ENCODE results near the gene TNRC6A. TPM values are rescaled to one million over a fixed set of nuclear protein-coding genes. Genes with fewer than 3 reads are reported as not detected.
A peak's percentile ranks its signal among the peaks of the same experiment; 100 is the strongest.

The TNRC6A gene
- total and polyA plus RNA-seq, 2 of the 13 experiments (the other 11 are each of a cell fraction or from before 2014, with no cell fraction given): 30.9 to 43.6 TPM

- TF ChIP-seq FOXK1 (CRISPR knock-in tag; IDR thresholded peaks at IDR 0.05; ENCODE audit: borderline replicate concordance, low read depth) (0 out of 2 replicates have a peak, but pooled peaks have one; percentile 27), ZNF558 (CRISPR knock-in tag; IDR thresholded peaks at IDR 0.05; ENCODE audit: borderline replicate concordance) (no peak), GLI4 (CRISPR knock-in tag; IDR thresholded peaks at IDR 0.05; ENCODE audit: borderline replicate concordance) (no peak), HNF4A (CRISPR knock-in tag; IDR thresholded peaks at IDR 0.05) (peak; percentile 85), ZNF644 (CRISPR knock-in tag; IDR thresholded peaks at IDR 0.05; ENCODE audit: low read depth) (peak; percentile 81), ZNF703 (CRISPR knock-in tag; IDR thresholded peaks at IDR 0.05; ENCODE audit: borderline replicate concordance) (no peak), RXRB (CRISPR knock-in tag; IDR thresholded peaks at IDR 0.05; ENCODE audit: borderline replicate concordance) (peak; percentile 75; the same call in 1 of the 2 replicates), CBX5 (CRISPR knock-in tag; IDR thresholded peaks at IDR 0.05; ENCODE audit: borderline replicate concordance) (no peak; the same call in 1 of the 2 replicates), DR1 (CRISPR knock-in tag; IDR thresholded peaks at IDR 0.05) (no peak), HBP1 (CRISPR knock-in tag; IDR thresholded peaks at IDR 0.05; ENCODE audit: low read depth) (peak; percentile 66; the same call in 1 of the 2 replicates), TFAP4 (IDR thresholded peaks at IDR 0.05; ENCODE audit: borderline replicate concordance, low read depth) (no peak), ZNF318 (CRISPR knock-in tag; IDR thresholded peaks at IDR 0.05) (no peak), DMAP1 (CRISPR knock-in tag; IDR thresholded peaks at IDR 0.05) (no peak), ZNF180 (CRISPR knock-in tag; IDR thresholded peaks at IDR 0.05; ENCODE audit: borderline replicate concordance, low read depth) (no peak), CEBPZ (IDR thresholded peaks at IDR 0.05; ENCODE audit: low read length) (no peak)
These were observed 2.4 kb downstream of the TNRC6A start (continued) for GRCh38 chr16:24731722-24732419.
